T47D (cell line): ENCODE data around the gene KRT8.
A peak's percentile ranks its signal among the peaks of the same experiment; 100 is the strongest.

Experiments
- DNase-seq, 2 experiments: peaks; one replicate each; pipeline versions ENCODE4 v3.0.0 to v3.0.0-alpha.2; 2011 to 2012; ENCODE audit warnings: low read depth in 1 of 2, low spot score in 1 of 2
- JUND ChIP-seq: IDR thresholded peaks from 2 replicates; pipeline ENCODE4 v1.6.1; 2012; ENCODE audit warnings: low read depth
- in situ Hi-C: cut with HindIII; loops from 2 replicates; pipeline ENCODE4 v1.10.0; 2016; ENCODE audit warnings: low sequenced_read_pairs, low pct_unique_long_range_greater_than_20kb

KRT8 gene

DNA sequence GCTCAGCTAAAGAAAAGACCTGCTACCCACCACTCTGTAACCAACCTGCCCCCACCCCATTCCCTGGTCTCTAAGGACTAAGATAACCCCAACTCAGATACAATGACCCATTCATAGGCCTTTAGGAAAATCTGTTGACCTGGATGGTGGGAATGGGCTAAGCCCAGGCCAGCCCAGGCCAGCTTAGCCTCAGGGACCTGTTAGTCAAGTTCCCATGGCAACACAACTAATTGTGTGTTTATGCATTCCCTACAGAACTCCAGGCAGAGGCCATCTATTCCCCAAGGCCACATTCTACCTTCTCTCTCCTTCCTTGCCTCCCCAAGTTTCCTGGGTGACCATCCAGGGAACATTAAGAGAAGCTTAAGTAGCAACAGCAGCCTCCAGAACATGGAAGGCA is 16.1 kb upstream of the KRT8 start:
- DNase-seq = peak in 1 of 2 experiments; percentile 57
- TF ChIP-seq JUND = no peak
- in situ Hi-C loops = no loop called here

- in situ Hi-C loops = no loop called here
- TF ChIP-seq JUND = no peak
- no peak for DNase-seq
Measured at GRCh38 chr12:52918784-52919183, 13.9 kb upstream of the KRT8 start.

DNA sequence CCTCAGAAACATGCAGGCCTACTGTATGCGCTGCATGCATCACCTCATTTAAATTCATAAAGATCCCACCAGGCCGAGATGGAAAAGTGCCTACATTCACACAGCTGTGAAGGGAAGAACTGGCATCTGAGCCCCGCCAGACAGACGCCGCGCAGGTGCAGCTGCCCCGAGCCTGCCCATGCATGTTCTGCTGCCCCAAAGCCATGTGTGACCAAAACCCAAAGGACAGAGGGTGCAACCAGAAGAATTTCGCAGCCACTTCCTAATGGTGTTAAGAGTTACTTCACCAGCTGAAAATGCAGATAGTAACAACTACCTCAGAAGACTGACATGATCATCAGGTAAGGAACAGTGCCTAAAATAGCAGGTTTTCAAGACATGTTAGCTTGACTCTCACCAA is 13.5 kb upstream of the KRT8 start:
- DNase-seq = no peak
- TF ChIP-seq JUND = no peak
- in situ Hi-C loops = no loop called here

DNA sequence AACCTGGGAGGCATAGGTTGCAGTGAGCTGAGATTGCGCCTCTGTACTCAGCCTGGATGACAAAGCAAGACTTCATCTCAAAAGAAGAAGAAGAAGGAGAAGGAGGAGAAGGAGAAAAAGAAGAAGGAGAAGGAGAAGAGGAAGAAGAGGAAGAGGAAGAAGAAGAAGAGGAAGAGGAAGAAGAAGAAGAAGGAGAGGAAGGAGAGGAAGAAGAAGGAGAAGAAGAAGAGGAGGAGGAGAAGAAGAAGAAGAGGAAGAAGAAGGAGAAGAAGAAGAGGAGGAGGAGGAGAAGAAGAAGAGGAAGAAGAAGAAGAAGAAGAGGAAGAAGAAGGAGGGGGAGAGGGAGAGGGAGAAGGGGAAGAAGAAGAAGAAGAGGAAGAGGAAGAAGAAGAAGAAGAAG is 12.9 kb upstream of the KRT8 start:
- DNase-seq = no peak
- in situ Hi-C loops = no loop called here
- TF ChIP-seq JUND = no peak

GRCh38 chr12:52916216-52916615 is 11.3 kb upstream of the KRT8 start:
- DNase-seq = peak in 1 of 2 experiments; percentile 54
- in situ Hi-C loops = no loop called here
- no peak for TF ChIP-seq JUND

GRCh38 chr12:52915637-52916036 is 10.8 kb upstream of the KRT8 start:
- no peak for DNase-seq
- in situ Hi-C loops = no loop called here

DNA sequence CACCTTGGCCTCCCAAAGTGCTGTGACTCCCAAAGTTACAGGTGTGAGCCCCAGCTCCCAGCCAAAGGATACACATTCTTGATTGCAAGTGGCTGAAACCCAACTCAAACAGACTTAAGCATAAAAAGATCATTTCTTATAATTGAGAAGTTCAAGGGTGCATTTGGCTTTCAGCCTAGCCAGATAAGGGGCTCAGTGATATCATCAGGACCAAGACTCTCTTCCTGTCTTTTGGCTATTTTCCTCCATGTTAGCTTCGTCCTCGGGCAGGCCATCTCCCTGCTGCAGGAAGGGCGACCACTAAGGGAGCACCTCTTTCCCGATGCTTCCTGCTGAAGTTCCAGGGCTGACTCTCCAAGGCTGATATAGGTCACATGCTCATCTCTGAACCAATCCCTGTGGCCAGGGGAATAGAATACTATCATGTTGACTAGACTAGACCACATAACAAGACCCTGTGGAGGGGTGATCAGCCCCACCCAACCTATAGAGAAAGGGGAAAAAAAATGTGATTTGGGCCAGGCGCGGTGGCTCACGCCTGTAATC is 9.8 kb upstream of the KRT8 start:
- peak in 1 of 2 experiments; percentile 33 for DNase-seq
- in situ Hi-C loops = no loop called here
- TF ChIP-seq JUND = no peak

More at GRCh38 chr12:52915637-52916036, 10.8 kb upstream of the KRT8 start:
- TF ChIP-seq JUND = no peak

- TF ChIP-seq JUND = no peak
- in situ Hi-C loops = no loop called here
- no peak for DNase-seq
Measured at GRCh38 chr12:52913431-52913821, 8.6 kb upstream of the KRT8 start.

DNA sequence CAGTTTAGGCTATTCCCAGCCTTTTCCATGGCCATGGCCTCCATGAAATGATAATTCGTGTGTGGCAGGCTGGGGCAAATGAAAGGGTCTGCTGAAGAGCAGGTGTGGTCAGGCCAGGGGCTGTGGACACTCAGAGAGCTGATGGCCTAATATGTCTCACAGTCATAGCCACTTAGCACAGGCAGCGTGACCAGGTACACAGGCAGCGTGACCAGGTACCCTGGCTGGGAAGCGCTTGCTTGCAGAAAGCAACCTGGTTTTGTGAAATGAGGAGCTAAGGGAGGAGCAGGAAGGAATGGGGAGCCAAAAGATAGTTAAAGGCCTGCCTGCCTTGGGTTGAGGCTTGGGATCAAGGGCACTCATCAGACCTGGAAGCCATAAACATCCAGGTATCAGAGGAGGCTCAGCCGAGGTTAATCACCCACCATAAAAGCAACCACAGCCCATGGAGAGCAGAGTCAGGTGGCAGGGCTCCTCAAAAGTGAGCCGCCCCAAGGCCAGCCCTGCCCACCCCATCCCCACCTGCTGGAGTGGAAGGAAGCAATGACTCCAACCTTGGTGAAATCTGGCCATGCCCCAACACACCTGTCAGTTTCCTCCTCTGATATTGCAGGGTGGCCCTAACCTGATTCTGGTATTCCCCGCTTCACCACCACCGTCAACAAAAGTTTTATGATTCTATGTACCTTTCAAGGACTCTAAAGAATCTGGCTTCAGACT is 8.0 kb upstream of the KRT8 start:
- DNase-seq = no peak
- no peak for TF ChIP-seq JUND
- in situ Hi-C loops = no loop called here

DNA sequence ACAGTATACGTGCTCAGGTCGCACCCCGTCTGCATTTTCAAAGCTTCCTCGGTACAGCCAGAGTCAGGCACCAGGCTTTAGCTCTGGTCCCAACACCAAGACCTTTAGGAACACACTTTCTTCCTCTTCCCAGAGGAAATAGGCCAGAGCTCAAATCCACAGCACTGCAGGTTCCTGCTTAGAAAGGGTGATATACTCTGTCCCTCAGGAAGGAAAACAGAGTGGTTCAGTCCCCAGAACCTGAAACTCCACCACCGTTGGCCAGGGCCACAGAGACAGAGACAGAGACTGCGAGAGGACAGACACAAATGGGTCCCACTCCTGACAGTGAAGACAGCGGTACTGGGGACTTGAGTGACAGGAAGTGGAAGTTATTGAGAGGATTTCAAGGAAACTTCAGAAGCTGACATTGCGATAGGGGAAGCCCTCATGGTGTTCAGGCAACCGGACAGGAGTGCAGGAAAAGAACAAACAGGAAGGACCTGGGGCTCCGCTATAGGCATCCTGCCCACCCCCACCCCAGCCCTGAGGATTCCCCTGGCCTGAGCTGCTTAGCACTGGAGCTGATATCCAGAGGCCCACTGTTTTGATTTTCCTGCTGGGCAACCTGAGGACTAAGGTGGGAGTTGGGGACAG is 5.5 kb upstream of the KRT8 start:
- TF ChIP-seq JUND = no peak
- in situ Hi-C loops = no loop called here

GRCh38 chr12:52909796-52910195 is 4.9 kb upstream of the KRT8 start:
- DNase-seq = no peak
- TF ChIP-seq JUND = no peak
- in situ Hi-C loops = no loop called here

More for the DNA sequence above, 5.5 kb upstream of the KRT8 start:
- DNase-seq = no peak

- no peak for TF ChIP-seq JUND
- no peak for DNase-seq
- in situ Hi-C loops = no loop called here
Measured at GRCh38 chr12:52909331-52909730, 4.5 kb upstream of the KRT8 start.

- DNase-seq = peak; percentile 53 to 95
- TF ChIP-seq JUND = no peak
- in situ Hi-C loops = no loop called here
Measured at GRCh38 chr12:52907092-52907810, 2.4 kb upstream of the KRT8 start.
